HepG2 (cell line): ENCODE data around the gene JMJD1C. TPM values are rescaled to one million over a fixed set of nuclear protein-coding genes. Genes with fewer than 3 reads are reported as not detected.
A peak's percentile ranks its signal among the peaks of the same experiment; 100 is the strongest.

ENCODE experiments used
- ADNP ChIP-seq: sonication (generic); formaldehyde crosslinking; IDR thresholded peaks from 2 replicates; pipeline ENCODE4 v1.4.0; 2020; ENCODE audit warnings: missing genetic modification reagents
- ATF3 ChIP-seq: sonication (generic); formaldehyde crosslinking; IDR thresholded peaks from 2 replicates; pipeline ENCODE4 v1.4.0; 2020; ENCODE audit warnings: missing genetic modification reagents
- GABPA ChIP-seq, 2 experiments: IDR thresholded peaks; 2 replicates each; pipeline ENCODE4 v1.6.1; 2011 to 2016; ENCODE audit warnings: low read depth in 2 of 2, low read length in 1 of 2, missing biosample characterization in 1 of 2, missing genetic modification characterization in 1 of 2
- GATA4 ChIP-seq: sonication (generic); IDR thresholded peaks from 2 replicates; pipeline ENCODE4 v1.6.1; 2016; ENCODE audit warnings: antibody characterized with exemption, low read depth, borderline replicate concordance
- GLMP ChIP-seq: sonication (generic); formaldehyde crosslinking; IDR thresholded peaks from 2 replicates; pipeline ENCODE4 v1.9.0; 2021; ENCODE audit warnings: missing genetic modification reagents, mild to moderate bottlenecking, borderline replicate concordance
- HMGA1 ChIP-seq: sonication (generic); formaldehyde crosslinking; conservative IDR thresholded peaks from 2 replicates; pipeline ENCODE4 v1.4.0; 2020; ENCODE audit warnings: missing genetic modification reagents
- HNF4G ChIP-seq, 2 experiments: sonication (generic) in 1 of 2; formaldehyde crosslinking in 1 of 2; IDR thresholded peaks; 2 replicates each; pipeline versions ENCODE4 v1.4.0 to v1.6.1; 2011 to 2020; ENCODE audit warnings: borderline replicate concordance in 2 of 2, low read depth in 2 of 2, mild to moderate bottlenecking in 2 of 2, low read length in 1 of 2, missing genetic modification reagents in 1 of 2, moderate library complexity in 1 of 2
- HNRNPUL1 ChIP-seq: fragments of 200-400 bp; formaldehyde crosslinking; IDR thresholded peaks from 2 replicates; pipeline ENCODE4 v1.6.1; 2017; ENCODE audit warnings: low read depth, mild to moderate bottlenecking, low read length, moderate library complexity
- KMT2B ChIP-seq: IDR thresholded peaks from 2 replicates; pipeline ENCODE4 v1.6.1; 2016; ENCODE audit warnings: missing genetic modification reagents, missing compliant biosample characterization
- MXD4 ChIP-seq: IDR thresholded peaks from 2 replicates; pipeline ENCODE4 v1.6.1; 2016; ENCODE audit warnings: mild to moderate bottlenecking, missing biosample characterization, missing genetic modification reagents
- NFYB ChIP-seq: sonication (generic); formaldehyde crosslinking; IDR thresholded peaks from 2 replicates; pipeline ENCODE4 v1.4.0; 2020; ENCODE audit warnings: missing genetic modification reagents
- RFX1 ChIP-seq: fragments of 450-650 bp; IDR thresholded peaks from 2 replicates; pipeline ENCODE4 v1.6.1; 2017
- SETDB1 ChIP-seq: sonication (generic); formaldehyde crosslinking; IDR thresholded peaks from 2 replicates; pipeline ENCODE4 v1.5.1; 2020; ENCODE audit warnings: missing genetic modification reagents, mild to moderate bottlenecking, borderline replicate concordance
- WIZ ChIP-seq: sonication (generic); formaldehyde crosslinking; IDR thresholded peaks from 2 replicates; pipeline ENCODE4 v1.5.1; 2020; ENCODE audit warnings: mild to moderate bottlenecking, missing genetic modification reagents
- XBP1 ChIP-seq: sonication (generic); formaldehyde crosslinking; IDR thresholded peaks from 2 replicates; pipeline ENCODE4 v1.5.0; 2020; ENCODE audit warnings: missing genetic modification reagents
- ZC3H13 ChIP-seq: sonication (generic); formaldehyde crosslinking; IDR thresholded peaks from 2 replicates; pipeline ENCODE4 v1.8.1; 2023; ENCODE audit warnings: mild to moderate bottlenecking, missing genetic modification reagents, moderate library complexity
- ZMAT3 ChIP-seq: sonication (generic); formaldehyde crosslinking; conservative IDR thresholded peaks from 2 replicates; pipeline ENCODE4 v1.7.0; 2021; ENCODE audit warnings: missing genetic modification reagents
- ZNF296 ChIP-seq: sonication (generic); formaldehyde crosslinking; conservative IDR thresholded peaks from 2 replicates; pipeline ENCODE4 v1.5.0; 2020; ENCODE audit warnings: mild to moderate bottlenecking, missing genetic modification reagents
- ZNF382 ChIP-seq: sonication (generic); formaldehyde crosslinking; IDR thresholded peaks from 2 replicates; pipeline ENCODE4 v1.5.0; 2020; ENCODE audit warnings: missing genetic modification reagents, mild to moderate bottlenecking, borderline replicate concordance
- ZNF530 ChIP-seq: sonication (generic); formaldehyde crosslinking; IDR thresholded peaks from 2 replicates; pipeline ENCODE4 v1.5.0; 2020; ENCODE audit warnings: low read depth, mild to moderate bottlenecking, missing genetic modification reagents
- ZNF737 ChIP-seq: sonication (generic); formaldehyde crosslinking; IDR thresholded peaks from 2 replicates; pipeline ENCODE4 v1.5.0; 2020; ENCODE audit warnings: missing genetic modification reagents, mild to moderate bottlenecking, borderline replicate concordance
- ZNF772 ChIP-seq: sonication (generic); formaldehyde crosslinking; IDR thresholded peaks from 2 replicates; pipeline ENCODE4 v1.5.0; 2020; ENCODE audit warnings: mild to moderate bottlenecking, missing genetic modification reagents
- polyA plus RNA-seq, 8 experiments: library from polyadenylated mRNA; depleted of rRNA in 3 of 8; stranded (reverse) in 7 of 8; unstranded in 1 of 8; fragments of >200 nt; fragmentation: Illumina TruSeq in 4 of 8; extraction: Trizol in 4 of 8; gene quantifications; 2 replicates each; pipeline versions ENCODE4 v1.2.1 to v1.2.3, GENCODE V29; 2011 to 2016; ENCODE audit warnings: low read depth in 4 of 8, missing spikeins in 1 of 8, mixed read lengths in 1 of 8; ENCODE audit not compliant: insufficient read depth in 1 of 8
- total RNA-seq, 5 experiments: library from RNA; depleted of rRNA; stranded (reverse); fragments of >200 nt; fragmentation: Illumina TruSeq; extraction: Trizol; gene quantifications; 2 replicates each; pipeline ENCODE4 v1.2.3, GENCODE V29; 2016; ENCODE audit warnings: low read depth in 1 of 5
- TF ChIP-seq, protein P1 (sequence below): IDR thresholded peaks from 2 replicates; pipeline ENCODE4 v1.6.1; 2016; ENCODE audit warnings: missing biosample characterization, missing genetic modification reagents, low read depth
- TF ChIP-seq, protein P2 (sequence below): sonication (generic); formaldehyde crosslinking; IDR thresholded peaks from 2 replicates; pipeline ENCODE4 v1.8.1; 2023; ENCODE audit warnings: mild to moderate bottlenecking, missing genetic modification reagents
- TF ChIP-seq, protein P3 (sequence below): IDR thresholded peaks from 2 replicates; pipeline ENCODE4 v1.6.1; 2016

JMJD1C gene
- total and polyA plus RNA-seq, 2 of the 13 experiments (the other 11 are each of a cell fraction or from before 2014, with no cell fraction given), result 42.3 to 42.7 TPM

DNA sequence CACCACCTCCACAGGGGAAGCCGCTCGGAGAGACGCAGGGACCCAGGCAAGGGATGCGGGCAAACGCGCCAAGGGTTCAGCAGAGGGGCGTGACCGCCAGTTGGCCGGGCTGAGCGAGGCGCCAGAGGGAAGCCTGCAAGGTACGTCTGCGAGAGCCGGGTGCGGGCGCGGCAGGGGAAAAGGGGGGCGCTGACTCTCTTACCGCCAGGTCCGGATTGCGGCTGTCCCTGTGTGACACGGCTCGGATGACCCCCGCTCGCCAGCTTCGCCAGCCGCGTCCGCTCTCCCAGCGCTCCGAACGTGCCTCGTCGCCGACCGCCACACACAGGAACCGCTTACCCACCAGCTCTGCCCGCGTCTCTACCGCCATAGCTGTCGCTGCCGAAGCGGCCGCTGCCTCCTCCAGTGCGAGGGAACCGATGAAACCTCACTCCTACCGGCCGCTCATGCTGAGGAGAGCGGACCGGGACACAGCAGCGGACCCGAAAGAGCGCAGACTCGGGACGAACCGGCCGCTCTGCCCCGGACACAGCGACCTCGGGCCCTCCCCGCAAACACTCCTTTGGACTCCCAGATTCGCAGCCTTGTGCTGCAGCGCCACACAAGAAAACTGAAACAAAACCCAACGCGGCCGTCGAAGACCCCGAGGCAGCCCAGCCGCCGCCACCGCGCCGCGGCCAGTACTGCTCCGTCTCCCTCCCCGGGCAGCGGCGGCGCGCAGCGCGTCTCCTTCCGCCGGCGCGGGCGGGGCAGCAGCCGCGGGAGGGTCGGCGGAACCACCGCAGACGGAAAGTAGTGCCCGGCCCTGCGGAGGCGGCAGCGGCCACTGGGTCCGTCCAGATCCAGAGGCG is at the start of gene JMJD1C (continued):
- TF ChIP-seq XBP1 (CRISPR knock-in tag) (no peak), RFX1 (no peak), KMT2B (CRISPR knock-in tag) (peak; percentile 89), WIZ (no peak), GATA4 (0 out of 2 replicates have a peak, but pooled peaks have one; percentile 51), ZNF772 (peak; percentile 32; the same call in 1 of the 2 replicates), ATF3 (CRISPR knock-in tag) (0 out of 2 replicates have a peak, but pooled peaks have one; percentile 20), ZC3H13 (CRISPR knock-in tag) (peak; percentile 81), ZNF737 (CRISPR knock-in tag) (no peak), ZNF296 (CRISPR knock-in tag) (no peak), ZMAT3 (peak; percentile 64), ADNP (no peak), ZNF382 (CRISPR knock-in tag) (no peak), HNF4G (IDR thresholded peaks at IDR 0.05; ENCODE audit: borderline replicate concordance, low read depth, low read length) (0 out of 2 replicates have a peak, but pooled peaks have one; percentile 41), HNF4G (CRISPR knock-in tag; IDR thresholded peaks at IDR 0.05; ENCODE audit: borderline replicate concordance, low read depth) (no peak), ZNF530 (CRISPR knock-in tag) (no peak), SETDB1 (no peak), GABPA (IDR thresholded peaks at IDR 0.05; ENCODE audit: low read depth, low read length) (no peak), GABPA (CRISPR knock-in tag; IDR thresholded peaks at IDR 0.05; ENCODE audit: low read depth) (no peak), HNRNPUL1 (no peak; the same call in 1 of the 2 replicates), NFYB (CRISPR knock-in tag) (0 out of 2 replicates have a peak, but pooled peaks have one; percentile 15), GLMP (CRISPR knock-in tag) (no peak), MXD4 (peak; percentile 28; the same call in 1 of the 2 replicates), HMGA1 (no peak)
- TF ChIP-seq, protein P1, sequence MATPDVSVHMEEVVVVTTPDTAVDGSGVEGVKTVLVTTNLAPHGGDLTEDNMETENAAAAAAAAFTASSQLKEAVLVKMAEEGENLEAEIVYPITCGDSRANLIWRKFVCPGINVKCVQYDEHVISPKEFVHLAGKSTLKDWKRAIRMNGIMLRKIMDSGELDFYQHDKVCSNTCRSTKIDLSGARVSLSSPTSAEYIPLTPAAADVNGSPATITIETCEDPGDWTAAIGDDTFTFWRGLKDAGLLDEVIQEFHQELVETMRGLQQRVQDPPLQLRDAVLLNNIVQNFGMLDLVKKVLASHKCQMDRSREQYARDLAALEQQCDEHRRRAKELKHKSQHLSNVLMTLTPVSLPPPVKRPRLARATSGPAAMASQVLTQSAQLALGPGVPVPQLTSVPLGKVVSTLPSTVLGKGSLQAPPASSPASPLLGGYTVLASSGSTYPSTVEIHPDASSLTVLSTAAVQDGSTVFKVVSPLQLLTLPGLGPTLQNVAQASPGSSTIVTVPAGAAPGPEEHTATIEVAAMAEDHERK (CRISPR knock-in tag), result no peak
- TF ChIP-seq, protein P2, sequence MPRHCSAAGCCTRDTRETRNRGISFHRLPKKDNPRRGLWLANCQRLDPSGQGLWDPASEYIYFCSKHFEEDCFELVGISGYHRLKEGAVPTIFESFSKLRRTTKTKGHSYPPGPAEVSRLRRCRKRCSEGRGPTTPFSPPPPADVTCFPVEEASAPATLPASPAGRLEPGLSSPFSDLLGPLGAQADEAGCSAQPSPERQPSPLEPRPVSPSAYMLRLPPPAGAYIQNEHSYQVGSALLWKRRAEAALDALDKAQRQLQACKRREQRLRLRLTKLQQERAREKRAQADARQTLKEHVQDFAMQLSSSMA, result no peak
- TF ChIP-seq, protein P3, sequence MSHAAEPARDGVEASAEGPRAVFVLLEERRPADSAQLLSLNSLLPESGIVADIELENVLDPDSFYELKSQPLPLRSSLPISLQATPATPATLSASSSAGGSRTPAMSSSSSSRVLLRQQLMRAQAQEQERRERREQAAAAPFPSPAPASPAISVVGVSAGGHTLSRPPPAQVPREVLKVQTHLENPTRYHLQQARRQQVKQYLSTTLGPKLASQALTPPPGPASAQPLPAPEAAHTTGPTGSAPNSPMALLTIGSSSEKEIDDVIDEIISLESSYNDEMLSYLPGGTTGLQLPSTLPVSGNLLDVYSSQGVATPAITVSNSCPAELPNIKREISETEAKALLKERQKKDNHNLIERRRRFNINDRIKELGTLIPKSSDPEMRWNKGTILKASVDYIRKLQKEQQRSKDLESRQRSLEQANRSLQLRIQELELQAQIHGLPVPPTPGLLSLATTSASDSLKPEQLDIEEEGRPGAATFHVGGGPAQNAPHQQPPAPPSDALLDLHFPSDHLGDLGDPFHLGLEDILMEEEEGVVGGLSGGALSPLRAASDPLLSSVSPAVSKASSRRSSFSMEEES (CRISPR knock-in tag), result peak; percentile 12; the same call in 1 of the 2 replicates
